Aorta (tissue), 5 donors: ENCODE measurements around the gene YIF1A. TPM values are rescaled to one million over a fixed set of nuclear protein-coding genes. Genes with fewer than 3 reads are reported as not detected.
"Not testable (repeated sequence)": the region's sequence is repeated elsewhere in the genome, so short reads cannot be mapped to it uniquely, and the experiment has no call there.

ENCODE experiments used
- ATAC-seq: fragments of 200-7000 bp; cut with Tn5 transposase; one replicate; pipeline ENCODE4 v1.9.1; 2022; ENCODE audit warnings: moderate library complexity; ENCODE audit not compliant: low FRiP score
- DNase-seq, 2 donors: peaks; one replicate each; pipeline ENCODE4 v3.0.0-alpha.2; 2020
- H3K27ac ChIP-seq, 2 donors: one replicate each; pipeline ENCODE4 v1.5.1; 2013; ENCODE audit warnings: low read length in 2 of 2, mild to moderate bottlenecking in 2 of 2, moderate library complexity in 2 of 2, control low read depth in 1 of 2, inconsistent platforms in 1 of 2, low read depth in 1 of 2
- H3K27me3 ChIP-seq, 2 donors: one replicate each; pipeline ENCODE4 v1.6.1; 2013; ENCODE audit warnings: control low read depth in 1 of 2, low read length in 1 of 2, mild to moderate bottlenecking in 1 of 2, moderate library complexity in 1 of 2; ENCODE audit not compliant: insufficient read depth in 2 of 2, control insufficient read depth in 1 of 2
- H3K36me3 ChIP-seq, 2 donors: one replicate each; pipeline ENCODE4 v1.6.1; 2013; ENCODE audit warnings: control low read depth in 1 of 2, low read length in 1 of 2, mild to moderate bottlenecking in 1 of 2; ENCODE audit not compliant: insufficient read depth in 2 of 2, control insufficient read depth in 1 of 2
- H3K4me1 ChIP-seq, 2 donors: one replicate each; pipeline ENCODE4 v1.6.1; 2013; ENCODE audit warnings: low read length in 2 of 2, control low read depth in 1 of 2, mild to moderate bottlenecking in 1 of 2, moderate library complexity in 1 of 2; ENCODE audit not compliant: insufficient read depth in 2 of 2, control insufficient read depth in 1 of 2
- H3K4me3 ChIP-seq, 2 donors: one replicate each; pipeline ENCODE4 v1.5.1; 2013; ENCODE audit warnings: low read length in 2 of 2, control low read depth in 1 of 2, mild to moderate bottlenecking in 1 of 2
- H3K9me3 ChIP-seq: one replicate; pipeline ENCODE4 v1.6.1; 2013; ENCODE audit warnings: mild to moderate bottlenecking, low read length; ENCODE audit not compliant: control insufficient read depth
- WGBS, 2 donors: extraction: QIAGEN DNeasy Blood & Tissue Kit; methylation state at CpG; one replicate each; pipeline ENCODE4 v1.1.7; 2013; 5-methylcytosine and 5-hydroxymethylcytosine counted together
- intact Hi-C, 2 donors: fragments of 100-400 bp; cut with DNase I; formaldehyde crosslinking; loops; one replicate each; pipeline versions ENCODE4 v1.14.2 to v1.15.0; 2022
- polyA plus RNA-seq, 2 donors: library from polyadenylated mRNA; stranded (reverse); fragments of 200-250 nt; gene quantifications; one replicate each; pipeline ENCODE4 v1.2.3, GENCODE V29; 2013
- total RNA-seq, 2 donors: library from RNA; stranded (reverse); fragmentation: NEBNext Ultra II Directional; extraction: Animal tissue kit (Norgen Biotek cat#: 25700); gene quantifications; one replicate each; pipeline ENCODE4 v1.2.1, GENCODE V29; 2021
- donor health status: healthy with polysubstance abuse.
- donor health status: Bipolar disorder and iron deficiency.
- donor health status: DM: no; HTN: no; CAD: no.
- donor health status: DM: no; HTN: no; CAD: no.
- donor health status: DM: yes; HTN: yes; CAD: no.

YIF1A gene
- total and polyA plus RNA-seq, 4 donors: 73.2 to 109 (median 75.8) TPM

GRCh38 chr11:66327171-66328030 lies 38.5 kb upstream of the YIF1A start:
- 83 to 86% methylated on average over 10 of the region's 10 CpGs for WGBS, 2 donors
- no peaks in the 10 kb centered on the region for H3K36me3 ChIP-seq
- DNase-seq (peak in 1 of 2 donors; percentile 63), ATAC-seq (peak; percentile 40)
- H3K27ac ChIP-seq: no peak overlapping the region
- no peaks in the 10 kb centered on the region for H3K27me3 ChIP-seq
- H3K9me3 ChIP-seq: no peaks in the 10 kb centered on the region
- intact Hi-C loops: loop anchor here in 1 of 2 donors (1.0 kb wide), 1 partner anchor 16 kb away; no protein-coding TSS in a partner anchor
- H3K4me3 ChIP-seq: no peak overlapping the region
- no peaks in the 10 kb centered on the region for H3K4me1 ChIP-seq

DNA sequence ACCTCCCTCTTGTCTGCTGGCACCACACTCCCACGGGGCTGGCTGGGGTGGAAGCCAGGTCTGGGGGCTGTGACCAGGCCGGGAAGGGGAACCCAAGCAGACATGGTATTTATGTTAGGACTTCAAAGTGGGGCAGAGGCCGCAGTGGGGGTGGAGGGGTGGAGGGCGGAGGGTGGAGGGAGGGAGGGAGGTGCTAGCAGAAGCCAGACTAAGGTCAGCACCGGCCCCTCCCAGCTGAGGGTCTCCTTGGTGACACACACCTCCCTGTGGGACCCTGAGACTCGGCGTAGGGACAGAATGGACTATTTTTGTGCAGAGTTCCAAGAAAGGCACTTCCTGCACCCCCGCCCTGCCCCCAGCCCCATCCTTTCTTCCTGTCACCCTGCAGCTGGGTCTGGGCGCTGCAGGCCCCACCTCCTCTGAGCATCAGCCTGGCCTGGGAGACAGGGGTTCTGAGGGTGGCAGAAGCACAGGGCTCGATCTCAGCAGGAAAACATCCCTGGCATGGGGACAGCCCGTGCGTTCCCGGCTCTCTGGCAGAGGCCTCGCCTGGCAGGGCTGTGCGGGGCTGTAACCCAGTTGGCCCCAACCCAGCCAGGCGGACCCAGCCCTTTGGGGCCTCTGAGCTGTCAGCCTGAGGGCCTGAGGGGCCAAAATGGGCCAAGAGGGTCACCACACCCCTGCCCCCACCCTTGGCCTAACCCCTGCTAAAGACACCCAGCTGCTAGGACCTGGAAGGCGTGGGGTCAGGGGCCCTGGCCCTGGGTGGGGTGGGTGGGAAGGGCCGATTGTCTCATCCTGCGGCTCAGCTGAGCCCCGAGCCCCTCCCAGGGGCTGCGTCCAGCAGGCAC lies 37.5 kb upstream of the YIF1A start:
- 29 to 30% methylated on average over 18 to 21 of the region's 21 CpGs for WGBS, 2 donors
- Histone ChIP-seq H3K4me3 (no peak overlapping the region), H3K27me3 (no peaks in the 10 kb centered on the region), H3K4me1 (no peaks in the 10 kb centered on the region), H3K9me3 (no peaks in the 10 kb centered on the region), H3K27ac (no peak overlapping the region), H3K36me3 (no peaks in the 10 kb centered on the region)
- ATAC-seq (peak; percentile 26), DNase-seq (no peak)
- intact Hi-C loops: no loop called here

GRCh38 chr11:66325263-66325671 lies 36.3 kb upstream of the YIF1A start:
- no peak overlapping the region for H3K27ac ChIP-seq
- H3K4me1 ChIP-seq: no peaks in the 10 kb centered on the region
- WGBS, 2 donors: 83 to 88% methylated on average over 8 of the region's 8 CpGs
- H3K9me3 ChIP-seq: no peaks in the 10 kb centered on the region
- DNase-seq: no peak
- no peaks in the 10 kb centered on the region for H3K36me3 ChIP-seq
- ATAC-seq: no peak
- intact Hi-C loops: no loop called here
- H3K27me3 ChIP-seq: no peaks in the 10 kb centered on the region
- no peak overlapping the region for H3K4me3 ChIP-seq

DNA sequence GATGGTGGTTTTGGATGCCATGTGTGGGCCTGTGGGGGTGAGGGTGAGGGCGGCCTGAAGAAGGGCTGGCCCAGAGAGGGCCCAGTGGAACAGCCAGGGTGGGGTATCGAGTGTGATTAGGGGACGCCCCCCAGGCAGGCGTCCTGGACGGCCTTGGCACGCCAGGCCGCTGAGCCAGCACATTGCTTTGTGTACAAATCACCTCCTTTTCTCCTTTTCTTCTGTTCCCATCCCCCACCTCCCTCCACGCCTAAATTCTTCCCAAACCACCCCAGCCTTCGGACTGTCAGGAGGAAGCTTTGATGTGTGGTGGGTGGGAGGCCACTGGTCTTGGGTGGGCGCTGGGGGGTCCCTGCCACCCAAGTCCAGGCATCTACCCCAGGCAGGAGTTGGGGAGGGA lies 35.7 kb upstream of the YIF1A start:
- no peak overlapping the region for H3K27ac ChIP-seq
- no peaks in the 10 kb centered on the region for H3K36me3 ChIP-seq
- H3K4me3 ChIP-seq: no peak overlapping the region
- no peaks in the 10 kb centered on the region for H3K27me3 ChIP-seq
- 79 to 93% methylated on average over 7 to 10 of the region's 10 CpGs for WGBS, 2 donors
- H3K4me1 ChIP-seq: no peaks in the 10 kb centered on the region
- ATAC-seq (no peak), DNase-seq (no peak)
- intact Hi-C loops: no loop called here
- no peaks in the 10 kb centered on the region for H3K9me3 ChIP-seq

- no peaks in the 10 kb centered on the region for H3K4me1 ChIP-seq
- 99 to 100% methylated on average over 1 of the region's 1 CpG for WGBS, 2 donors
- no peak overlapping the region for H3K27ac ChIP-seq
- no peaks in the 10 kb centered on the region for H3K27me3 ChIP-seq
- H3K36me3 ChIP-seq: no peaks in the 10 kb centered on the region
- intact Hi-C loops: no loop called here
- no peak for DNase-seq
- H3K9me3 ChIP-seq: no peaks in the 10 kb centered on the region
- H3K4me3 ChIP-seq: no peak overlapping the region
- ATAC-seq: no peak
Observed at GRCh38 chr11:66323684-66324083, 34.7 kb upstream of the YIF1A start.

GRCh38 chr11:66322732-66323427 lies 33.9 kb upstream of the YIF1A start:
- Histone ChIP-seq H3K9me3 (no peaks in the 10 kb centered on the region), H3K4me3 (no peak overlapping the region), H3K27ac (no peak overlapping the region), H3K36me3 (no peaks in the 10 kb centered on the region), H3K27me3 (no peaks in the 10 kb centered on the region), H3K4me1 (no peaks in the 10 kb centered on the region)
- ATAC-seq (peak; percentile 75), DNase-seq (peak in 1 of 2 donors; percentile 80)
- WGBS, 2 donors: 79 to 85% methylated on average over 11 of the region's 11 CpGs
- intact Hi-C loops: no loop called here

DNA sequence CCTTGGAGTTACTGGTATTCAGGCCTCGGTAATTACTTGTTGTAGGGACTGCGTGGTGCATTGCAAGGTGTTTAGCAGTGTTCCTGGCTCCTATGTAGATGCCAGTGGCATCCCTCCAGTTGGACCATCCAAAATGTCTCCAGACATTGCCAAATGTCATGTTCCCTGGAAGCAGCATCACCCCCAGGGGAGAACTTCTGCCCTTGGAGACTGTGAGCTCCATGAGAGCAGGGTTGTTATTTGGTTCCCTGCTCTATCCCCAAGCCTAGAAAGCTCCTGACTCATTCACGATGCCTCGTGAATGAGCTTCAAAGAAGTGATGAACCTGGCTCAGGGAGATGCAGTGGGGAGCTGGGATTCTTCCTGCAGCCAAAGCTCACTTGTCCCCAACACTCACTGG lies 32.7 kb upstream of the YIF1A start:
- Histone ChIP-seq H3K27ac (no peak overlapping the region), H3K4me1 (no peaks in the 10 kb centered on the region), H3K4me3 (no peak overlapping the region), H3K27me3 (no peaks in the 10 kb centered on the region), H3K9me3 (no peaks in the 10 kb centered on the region), H3K36me3 (no peaks in the 10 kb centered on the region)
- intact Hi-C loops: no loop called here
- WGBS, 2 donors: 82 to 88% methylated on average over 4 of the region's 4 CpGs
- ATAC-seq (no peak), DNase-seq (no peak)

DNA sequence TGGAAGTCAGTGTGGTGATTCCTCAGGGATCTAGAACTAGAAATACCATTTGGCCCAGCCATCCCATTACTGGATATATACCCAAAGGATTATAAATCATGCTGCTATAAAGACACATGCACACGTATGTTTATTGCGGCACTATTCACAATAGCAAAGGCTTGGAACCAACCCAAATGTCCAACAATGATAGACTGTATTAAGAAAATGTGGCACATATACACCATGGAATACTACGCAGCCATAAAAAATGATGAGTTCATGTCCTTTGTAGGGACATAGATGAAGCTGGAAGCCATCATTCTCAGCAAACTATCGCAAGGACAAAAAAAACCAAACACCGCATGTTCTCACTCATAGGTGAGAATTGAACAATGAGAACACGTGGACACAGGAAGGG lies 31.8 kb upstream of the YIF1A start:
- H3K9me3 ChIP-seq, ATAC-seq, DNase-seq, H3K27ac ChIP-seq, intact Hi-C loops, H3K36me3 ChIP-seq, H3K4me3 ChIP-seq, H3K27me3 ChIP-seq, H3K4me1 ChIP-seq: not testable (repeated sequence)
- 93 to 96% methylated on average over 6 of the region's 6 CpGs for whole genome bisulfite sequencing, 2 donors
